HepG2 (cell line): Measurements from ENCODE around the gene JAKMIP2.

Experiments used
- KDM5A ChIP-seq: fragments of 200-600 bp; sonication (generic); IDR thresholded peaks from 2 replicates; pipeline ENCODE4 v1.7.0; 2018; ENCODE audit warnings: antibody characterized with exemption, mild to moderate bottlenecking, low read length, borderline replicate concordance
- MXD4 ChIP-seq: IDR thresholded peaks from 2 replicates; pipeline ENCODE4 v1.6.1; 2016; ENCODE audit warnings: mild to moderate bottlenecking, missing biosample characterization, missing genetic modification reagents
- POLR2AphosphoS5 ChIP-seq: IDR thresholded peaks from 2 replicates; pipeline ENCODE4 v1.6.1; 2012; ENCODE audit warnings: low read depth, low read length
- TAF1 ChIP-seq: sonication (generic); formaldehyde crosslinking; IDR thresholded peaks from 2 replicates; pipeline ENCODE4 v1.4.0; 2020; ENCODE audit warnings: missing genetic modification reagents
- ZNF331 ChIP-seq: sonication (generic); formaldehyde crosslinking; IDR thresholded peaks from 2 replicates; pipeline ENCODE4 v1.4.0; 2020; ENCODE audit warnings: missing genetic modification reagents
- ZNF614 ChIP-seq: IDR thresholded peaks from 2 replicates; pipeline ENCODE4 v1.6.1; 2018; ENCODE audit warnings: missing biosample characterization, missing genetic modification reagents, inconsistent platforms, borderline replicate concordance
- TF ChIP-seq, protein P1 (sequence below): sonication (generic); formaldehyde crosslinking; IDR thresholded peaks from 2 replicates; pipeline ENCODE4 v1.9.0; 2021; ENCODE audit warnings: missing genetic modification reagents, mild to moderate bottlenecking, borderline replicate concordance
- TF ChIP-seq, protein P2 (sequence below): sonication (generic); formaldehyde crosslinking; IDR thresholded peaks from 2 replicates; pipeline ENCODE4 v1.5.0; 2020; ENCODE audit warnings: mild to moderate bottlenecking, missing genetic modification reagents, moderate library complexity
- TF ChIP-seq, protein P3 (sequence below): sonication (generic); formaldehyde crosslinking; IDR thresholded peaks from 2 replicates; pipeline ENCODE4 v1.8.1; 2023; ENCODE audit warnings: missing genetic modification reagents, inconsistent platforms, borderline replicate concordance
- TF ChIP-seq, protein P4 (sequence below): sonication (generic); formaldehyde crosslinking; IDR thresholded peaks from 2 replicates; pipeline ENCODE4 v1.4.0; 2020; ENCODE audit warnings: missing genetic modification reagents, mild to moderate bottlenecking, borderline replicate concordance
- TF ChIP-seq, protein P5 (sequence below): sonication (generic); formaldehyde crosslinking; IDR thresholded peaks from 2 replicates; pipeline ENCODE4 v1.5.1; 2020; ENCODE audit warnings: mild to moderate bottlenecking, missing genetic modification reagents, moderate library complexity
- TF ChIP-seq, protein P6 (sequence below): sonication (generic); formaldehyde crosslinking; conservative IDR thresholded peaks from 2 replicates; pipeline ENCODE4 v1.8.0; 2022; ENCODE audit warnings: missing genetic modification reagents
- TF ChIP-seq, protein P7 (sequence below): sonication (generic); formaldehyde crosslinking; conservative IDR thresholded peaks from 2 replicates; pipeline ENCODE4 v1.4.0; 2020; ENCODE audit warnings: missing genetic modification reagents

DNA sequence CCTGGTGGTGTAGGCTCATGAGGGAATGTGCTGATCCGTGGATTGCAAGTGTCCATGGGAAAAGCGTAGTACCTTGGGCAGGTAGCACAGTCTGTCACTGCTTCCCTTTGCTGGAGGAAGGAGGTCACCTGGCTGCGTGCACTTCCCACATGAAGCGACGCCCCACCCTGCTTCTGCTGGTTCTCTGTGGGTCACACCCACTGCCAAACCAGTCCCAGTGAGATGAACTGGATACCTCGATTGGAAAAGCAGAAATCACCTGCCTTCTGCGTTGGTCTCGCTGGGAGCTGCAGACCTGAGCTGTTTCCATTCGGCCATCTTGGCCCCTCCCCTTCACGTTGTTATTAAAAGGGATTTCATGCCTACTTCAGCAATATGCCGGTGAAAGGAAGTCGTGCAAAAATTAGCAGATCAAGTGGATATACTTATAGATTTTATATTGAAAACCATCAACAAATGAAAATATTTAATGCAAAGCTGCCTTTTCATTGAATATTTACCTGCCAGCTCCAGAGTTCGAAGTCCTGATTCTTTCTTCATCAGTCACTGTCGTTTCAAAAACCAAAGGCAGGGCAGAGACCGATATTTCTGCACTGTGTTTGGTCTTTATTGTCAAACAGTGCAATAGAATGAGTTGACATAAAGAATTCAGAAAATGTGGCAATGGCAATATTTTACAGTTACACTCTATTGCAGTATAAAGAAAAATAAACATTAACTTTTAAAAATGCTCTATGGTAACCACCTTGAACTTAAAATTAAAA, 123.2 kb downstream of the JAKMIP2 start:
- TF ChIP-seq, protein P1, sequence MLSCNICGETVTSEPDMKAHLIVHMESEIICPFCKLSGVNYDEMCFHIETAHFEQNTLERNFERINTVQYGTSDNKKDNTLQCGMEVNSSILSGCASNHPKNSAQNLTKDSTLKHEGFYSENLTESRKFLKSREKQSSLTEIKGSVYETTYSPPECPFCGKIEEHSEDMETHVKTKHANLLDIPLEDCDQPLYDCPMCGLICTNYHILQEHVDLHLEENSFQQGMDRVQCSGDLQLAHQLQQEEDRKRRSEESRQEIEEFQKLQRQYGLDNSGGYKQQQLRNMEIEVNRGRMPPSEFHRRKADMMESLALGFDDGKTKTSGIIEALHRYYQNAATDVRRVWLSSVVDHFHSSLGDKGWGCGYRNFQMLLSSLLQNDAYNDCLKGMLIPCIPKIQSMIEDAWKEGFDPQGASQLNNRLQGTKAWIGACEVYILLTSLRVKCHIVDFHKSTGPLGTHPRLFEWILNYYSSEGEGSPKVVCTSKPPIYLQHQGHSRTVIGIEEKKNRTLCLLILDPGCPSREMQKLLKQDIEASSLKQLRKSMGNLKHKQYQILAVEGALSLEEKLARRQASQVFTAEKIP (CRISPR knock-in tag) = no peak
- TF ChIP-seq ZNF614 (CRISPR knock-in tag) = no peak
- TF ChIP-seq, protein P2, sequence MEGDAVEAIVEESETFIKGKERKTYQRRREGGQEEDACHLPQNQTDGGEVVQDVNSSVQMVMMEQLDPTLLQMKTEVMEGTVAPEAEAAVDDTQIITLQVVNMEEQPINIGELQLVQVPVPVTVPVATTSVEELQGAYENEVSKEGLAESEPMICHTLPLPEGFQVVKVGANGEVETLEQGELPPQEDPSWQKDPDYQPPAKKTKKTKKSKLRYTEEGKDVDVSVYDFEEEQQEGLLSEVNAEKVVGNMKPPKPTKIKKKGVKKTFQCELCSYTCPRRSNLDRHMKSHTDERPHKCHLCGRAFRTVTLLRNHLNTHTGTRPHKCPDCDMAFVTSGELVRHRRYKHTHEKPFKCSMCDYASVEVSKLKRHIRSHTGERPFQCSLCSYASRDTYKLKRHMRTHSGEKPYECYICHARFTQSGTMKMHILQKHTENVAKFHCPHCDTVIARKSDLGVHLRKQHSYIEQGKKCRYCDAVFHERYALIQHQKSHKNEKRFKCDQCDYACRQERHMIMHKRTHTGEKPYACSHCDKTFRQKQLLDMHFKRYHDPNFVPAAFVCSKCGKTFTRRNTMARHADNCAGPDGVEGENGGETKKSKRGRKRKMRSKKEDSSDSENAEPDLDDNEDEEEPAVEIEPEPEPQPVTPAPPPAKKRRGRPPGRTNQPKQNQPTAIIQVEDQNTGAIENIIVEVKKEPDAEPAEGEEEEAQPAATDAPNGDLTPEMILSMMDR = no peak
- TF ChIP-seq KDM5A = no peak
- TF ChIP-seq, protein P3, sequence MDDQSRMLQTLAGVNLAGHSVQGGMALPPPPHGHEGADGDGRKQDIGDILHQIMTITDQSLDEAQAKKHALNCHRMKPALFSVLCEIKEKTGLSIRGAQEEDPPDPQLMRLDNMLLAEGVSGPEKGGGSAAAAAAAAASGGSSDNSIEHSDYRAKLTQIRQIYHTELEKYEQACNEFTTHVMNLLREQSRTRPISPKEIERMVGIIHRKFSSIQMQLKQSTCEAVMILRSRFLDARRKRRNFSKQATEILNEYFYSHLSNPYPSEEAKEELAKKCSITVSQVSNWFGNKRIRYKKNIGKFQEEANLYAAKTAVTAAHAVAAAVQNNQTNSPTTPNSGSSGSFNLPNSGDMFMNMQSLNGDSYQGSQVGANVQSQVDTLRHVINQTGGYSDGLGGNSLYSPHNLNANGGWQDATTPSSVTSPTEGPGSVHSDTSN (CRISPR knock-in tag) = no peak
- TF ChIP-seq, protein P4, sequence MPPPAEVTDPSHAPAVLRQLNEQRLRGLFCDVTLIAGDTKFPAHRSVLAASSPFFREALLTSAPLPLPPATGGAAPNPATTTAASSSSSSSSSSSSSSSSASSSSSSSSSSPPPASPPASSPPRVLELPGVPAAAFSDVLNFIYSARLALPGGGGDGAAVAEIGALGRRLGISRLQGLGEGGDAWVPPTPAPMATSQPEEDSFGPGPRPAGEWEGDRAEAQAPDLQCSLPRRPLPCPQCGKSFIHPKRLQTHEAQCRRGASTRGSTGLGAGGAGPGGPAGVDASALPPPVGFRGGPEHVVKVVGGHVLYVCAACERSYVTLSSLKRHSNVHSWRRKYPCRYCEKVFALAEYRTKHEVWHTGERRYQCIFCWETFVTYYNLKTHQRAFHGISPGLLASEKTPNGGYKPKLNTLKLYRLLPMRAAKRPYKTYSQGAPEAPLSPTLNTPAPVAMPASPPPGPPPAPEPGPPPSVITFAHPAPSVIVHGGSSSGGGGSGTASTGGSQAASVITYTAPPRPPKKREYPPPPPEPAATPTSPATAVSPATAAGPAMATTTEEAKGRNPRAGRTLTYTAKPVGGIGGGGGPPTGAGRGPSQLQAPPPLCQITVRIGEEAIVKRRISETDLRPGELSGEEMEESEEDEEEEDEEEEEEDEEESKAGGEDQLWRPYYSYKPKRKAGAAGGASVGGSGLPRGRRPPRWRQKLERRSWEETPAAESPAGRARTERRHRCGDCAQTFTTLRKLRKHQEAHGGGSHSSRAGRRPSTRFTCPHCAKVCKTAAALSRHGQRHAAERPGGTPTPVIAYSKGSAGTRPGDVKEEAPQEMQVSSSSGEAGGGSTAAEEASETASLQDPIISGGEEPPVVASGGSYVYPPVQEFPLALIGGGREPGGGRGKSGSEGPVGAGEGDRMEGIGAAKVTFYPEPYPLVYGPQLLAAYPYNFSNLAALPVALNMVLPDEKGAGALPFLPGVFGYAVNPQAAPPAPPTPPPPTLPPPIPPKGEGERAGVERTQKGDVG (CRISPR knock-in tag) = no peak
- TF ChIP-seq, protein P5, sequence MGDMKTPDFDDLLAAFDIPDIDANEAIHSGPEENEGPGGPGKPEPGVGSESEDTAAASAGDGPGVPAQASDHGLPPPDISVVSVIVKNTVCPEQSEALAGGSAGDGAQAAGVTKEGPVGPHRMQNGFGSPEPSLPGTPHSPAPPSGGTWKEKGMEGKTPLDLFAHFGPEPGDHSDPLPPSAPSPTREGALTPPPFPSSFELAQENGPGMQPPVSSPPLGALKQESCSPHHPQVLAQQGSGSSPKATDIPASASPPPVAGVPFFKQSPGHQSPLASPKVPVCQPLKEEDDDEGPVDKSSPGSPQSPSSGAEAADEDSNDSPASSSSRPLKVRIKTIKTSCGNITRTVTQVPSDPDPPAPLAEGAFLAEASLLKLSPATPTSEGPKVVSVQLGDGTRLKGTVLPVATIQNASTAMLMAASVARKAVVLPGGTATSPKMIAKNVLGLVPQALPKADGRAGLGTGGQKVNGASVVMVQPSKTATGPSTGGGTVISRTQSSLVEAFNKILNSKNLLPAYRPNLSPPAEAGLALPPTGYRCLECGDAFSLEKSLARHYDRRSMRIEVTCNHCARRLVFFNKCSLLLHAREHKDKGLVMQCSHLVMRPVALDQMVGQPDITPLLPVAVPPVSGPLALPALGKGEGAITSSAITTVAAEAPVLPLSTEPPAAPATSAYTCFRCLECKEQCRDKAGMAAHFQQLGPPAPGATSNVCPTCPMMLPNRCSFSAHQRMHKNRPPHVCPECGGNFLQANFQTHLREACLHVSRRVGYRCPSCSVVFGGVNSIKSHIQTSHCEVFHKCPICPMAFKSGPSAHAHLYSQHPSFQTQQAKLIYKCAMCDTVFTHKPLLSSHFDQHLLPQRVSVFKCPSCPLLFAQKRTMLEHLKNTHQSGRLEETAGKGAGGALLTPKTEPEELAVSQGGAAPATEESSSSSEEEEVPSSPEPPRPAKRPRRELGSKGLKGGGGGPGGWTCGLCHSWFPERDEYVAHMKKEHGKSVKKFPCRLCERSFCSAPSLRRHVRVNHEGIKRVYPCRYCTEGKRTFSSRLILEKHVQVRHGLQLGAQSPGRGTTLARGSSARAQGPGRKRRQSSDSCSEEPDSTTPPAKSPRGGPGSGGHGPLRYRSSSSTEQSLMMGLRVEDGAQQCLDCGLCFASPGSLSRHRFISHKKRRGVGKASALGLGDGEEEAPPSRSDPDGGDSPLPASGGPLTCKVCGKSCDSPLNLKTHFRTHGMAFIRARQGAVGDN = no peak
- TF ChIP-seq, protein P6, sequence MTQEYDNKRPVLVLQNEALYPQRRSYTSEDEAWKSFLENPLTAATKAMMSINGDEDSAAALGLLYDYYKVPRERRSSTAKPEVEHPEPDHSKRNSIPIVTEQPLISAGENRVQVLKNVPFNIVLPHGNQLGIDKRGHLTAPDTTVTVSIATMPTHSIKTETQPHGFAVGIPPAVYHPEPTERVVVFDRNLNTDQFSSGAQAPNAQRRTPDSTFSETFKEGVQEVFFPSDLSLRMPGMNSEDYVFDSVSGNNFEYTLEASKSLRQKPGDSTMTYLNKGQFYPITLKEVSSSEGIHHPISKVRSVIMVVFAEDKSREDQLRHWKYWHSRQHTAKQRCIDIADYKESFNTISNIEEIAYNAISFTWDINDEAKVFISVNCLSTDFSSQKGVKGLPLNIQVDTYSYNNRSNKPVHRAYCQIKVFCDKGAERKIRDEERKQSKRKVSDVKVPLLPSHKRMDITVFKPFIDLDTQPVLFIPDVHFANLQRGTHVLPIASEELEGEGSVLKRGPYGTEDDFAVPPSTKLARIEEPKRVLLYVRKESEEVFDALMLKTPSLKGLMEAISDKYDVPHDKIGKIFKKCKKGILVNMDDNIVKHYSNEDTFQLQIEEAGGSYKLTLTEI (CRISPR knock-in tag) = no peak
- TF ChIP-seq, protein P7, sequence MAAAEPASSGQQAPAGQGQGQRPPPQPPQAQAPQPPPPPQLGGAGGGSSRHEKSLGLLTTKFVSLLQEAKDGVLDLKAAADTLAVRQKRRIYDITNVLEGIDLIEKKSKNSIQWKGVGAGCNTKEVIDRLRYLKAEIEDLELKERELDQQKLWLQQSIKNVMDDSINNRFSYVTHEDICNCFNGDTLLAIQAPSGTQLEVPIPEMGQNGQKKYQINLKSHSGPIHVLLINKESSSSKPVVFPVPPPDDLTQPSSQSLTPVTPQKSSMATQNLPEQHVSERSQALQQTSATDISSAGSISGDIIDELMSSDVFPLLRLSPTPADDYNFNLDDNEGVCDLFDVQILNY = no peak
- no peak for TF ChIP-seq POLR2AphosphoS5
- no peak for TF ChIP-seq ZNF331 (CRISPR knock-in tag)
- TF ChIP-seq MXD4 (CRISPR knock-in tag) = no peak
- no peak for TF ChIP-seq TAF1
